Glomerular visceral epithelial cell (primary cell): ENCODE measurements around the gene CTXND2.
"Not testable (repeated sequence)": the region's sequence is repeated elsewhere in the genome, so short reads cannot be mapped to it uniquely, and the experiment has no call there.

Source experiments
- DNase-seq: peaks from one replicate; pipeline ENCODE4 v3.0.0-alpha.2; 2016; ENCODE audit errors: extremely low spot score

Gene CTXND2

GRCh38 chr1:150887018-150887417, at the start of gene CTXND2:
Gene CTXND2, plus strand, starts transcription at chr1:150887136. Its CDS starts 25,179 bp downstream, at chr1:150912315.
- DNase-seq = no peak

- DNase-seq = not testable (repeated sequence)
These were observed 46.1 kb upstream of the CTXND2 start for GRCh38 chr1:150840850-150841249.

GRCh38 chr1:150841626-150842025, 45.3 kb upstream of the CTXND2 start:
- DNase-seq = no peak

- no peak for DNase-seq
These were observed 44.6 kb upstream of the CTXND2 start for GRCh38 chr1:150842343-150842742.

GRCh38 chr1:150842964-150843363, 44.0 kb upstream of the CTXND2 start:
- DNase-seq = no peak

GRCh38 chr1:150843474-150843873, 43.5 kb upstream of the CTXND2 start:
- no peak for DNase-seq

- DNase-seq = no peak
These were observed 40.3 kb upstream of the CTXND2 start for GRCh38 chr1:150846473-150847146.

- DNase-seq = not testable (repeated sequence)
These were observed 36.1 kb upstream of the CTXND2 start for GRCh38 chr1:150850801-150851362.

GRCh38 chr1:150852734-150853133, 34.2 kb upstream of the CTXND2 start:
- not testable (repeated sequence) for DNase-seq

GRCh38 chr1:150863724-150864123, 23.2 kb upstream of the CTXND2 start:
- no peak for DNase-seq

- DNase-seq = not testable (repeated sequence)
These were observed 22.7 kb upstream of the CTXND2 start for GRCh38 chr1:150864200-150864599.

- no peak for DNase-seq
These were observed 17.3 kb upstream of the CTXND2 start for GRCh38 chr1:150869683-150870082.

- no peak for DNase-seq
These were observed 14.4 kb upstream of the CTXND2 start for GRCh38 chr1:150872572-150872971.

- no peak for DNase-seq
These were observed 13.4 kb upstream of the CTXND2 start for GRCh38 chr1:150873521-150873920.

- no peak for DNase-seq
These were observed 12.3 kb upstream of the CTXND2 start for GRCh38 chr1:150874455-150875196.

GRCh38 chr1:150875197-150876118, 11.5 kb upstream of the CTXND2 start:
- no peak for DNase-seq

GRCh38 chr1:150876119-150876454, 10.8 kb upstream of the CTXND2 start:
- peak; percentile 67 for DNase-seq

GRCh38 chr1:150878931-150879330, 8.0 kb upstream of the CTXND2 start:
- not testable (repeated sequence) for DNase-seq

GRCh38 chr1:150881331-150882070, 5.4 kb upstream of the CTXND2 start:
- DNase-seq = peak; percentile 35

GRCh38 chr1:150883121-150883520, 3.8 kb upstream of the CTXND2 start:
- DNase-seq = not testable (repeated sequence)

- no peak for DNase-seq
These were observed 1.8 kb downstream of the CTXND2 start for GRCh38 chr1:150888727-150889126.
